Erythroblast (primary cell): ENCODE data around the gene NTM.
"Not testable (repeated sequence)": the region's sequence is repeated elsewhere in the genome, so short reads cannot be mapped to it uniquely, and the experiment has no call there.

ENCODE experiments used
- DNase-seq, 2 experiments: peaks; one replicate each; lab custom pipeline; 2025; lab: John Stamatoyannopoulos, UW
- GATA1 ChIP-seq: IDR thresholded peaks from 2 replicates; pipeline ENCODE4 v1.6.1; 2011; ENCODE audit warnings: low read depth, mild to moderate bottlenecking, control low read depth, low read length, moderate library complexity
- POLR2A ChIP-seq: IDR thresholded peaks from 2 replicates; pipeline ENCODE4 v1.6.1; 2011; ENCODE audit warnings: mild to moderate bottlenecking, low read length

The NTM gene

DNA sequence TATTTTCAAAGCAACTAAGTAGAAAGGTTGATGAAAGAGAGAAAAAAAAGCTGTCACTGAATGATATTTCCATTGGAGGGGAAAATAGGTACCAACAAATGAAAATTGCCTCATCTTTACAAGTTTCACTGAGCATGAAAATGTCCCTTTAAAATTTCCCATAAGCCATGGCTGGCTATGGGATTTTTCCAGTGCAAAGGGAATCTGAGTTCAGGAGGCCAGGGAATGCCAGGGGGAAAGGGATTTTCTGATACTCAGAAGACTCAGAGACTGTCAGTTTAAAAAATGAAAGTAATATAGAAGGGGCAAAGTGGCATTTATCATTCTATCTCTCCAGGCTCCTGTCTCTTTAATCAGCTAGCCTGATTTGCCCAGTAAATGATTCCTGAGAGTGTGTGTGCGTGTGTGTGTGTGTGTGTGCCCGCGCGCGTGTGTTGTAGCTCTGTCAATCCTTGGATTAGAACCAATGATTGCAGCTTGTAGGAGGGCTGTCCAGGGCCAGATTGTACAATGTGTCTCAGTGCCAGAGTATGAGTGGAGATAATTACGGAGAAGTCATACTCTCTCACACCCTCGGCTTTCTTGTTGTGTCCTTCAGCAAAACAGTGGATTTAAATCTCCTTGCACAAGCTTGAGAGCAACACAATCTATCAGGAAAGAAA is at the start of gene NTM:
NTM (plus strand) TSS at position 526 of the 662 bp plus-strand sequence.
- DNase-seq, result no peak
- TF ChIP-seq POLR2A (no peak), GATA1 (no peak)

DNA sequence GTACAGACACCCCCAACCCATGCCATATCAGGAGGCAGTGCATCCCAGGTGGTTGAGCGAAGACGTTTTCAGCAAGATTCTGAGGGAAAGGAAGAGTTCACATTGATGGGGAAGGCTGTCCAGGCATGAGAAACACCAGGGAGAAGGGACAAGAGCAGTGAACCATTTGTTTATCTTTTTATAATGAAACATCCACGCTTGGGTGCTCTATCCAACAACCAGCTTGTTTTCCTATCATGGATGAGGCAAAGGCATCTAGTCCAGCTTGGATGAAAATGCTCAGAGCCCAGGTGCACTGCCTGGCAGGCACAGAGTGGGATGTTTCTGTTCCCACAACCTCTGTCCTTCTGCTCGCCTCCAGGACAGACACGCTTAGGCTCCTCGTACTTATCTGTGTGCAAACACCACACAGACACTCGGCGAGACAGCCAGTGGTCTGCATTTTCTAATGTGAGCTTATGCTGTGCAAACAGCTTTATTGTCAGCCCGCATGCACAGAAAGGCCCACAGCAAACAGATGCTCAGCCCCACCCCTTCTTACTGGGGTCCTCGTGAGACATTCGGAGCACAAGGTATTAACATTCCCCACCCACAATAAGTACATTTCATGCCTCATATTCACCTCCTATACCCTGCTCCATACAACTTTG is 45.4 kb upstream of the NTM start:
- TF ChIP-seq POLR2A (no peak), GATA1 (no peak)
- DNase-seq, result no peak

DNA sequence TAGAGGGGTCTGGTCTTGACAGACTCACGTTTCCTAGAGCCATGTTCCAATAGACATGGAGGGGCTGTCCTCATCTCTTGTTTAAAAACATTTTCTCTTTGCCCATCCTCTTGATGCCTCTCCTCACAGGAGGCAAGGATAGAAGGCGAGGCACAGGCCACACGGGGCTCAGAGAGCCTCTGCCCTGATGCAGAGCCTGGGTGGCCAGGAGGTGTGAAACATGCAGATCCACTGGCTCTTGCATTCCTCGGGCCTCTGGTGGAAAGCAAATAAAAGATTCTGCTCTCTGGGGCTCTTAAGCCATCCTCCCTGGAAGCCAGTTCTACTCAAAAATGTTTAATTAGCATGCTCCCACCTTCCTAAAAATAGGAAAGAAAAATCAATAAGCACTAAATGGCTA is 43.6 kb upstream of the NTM start:
- TF ChIP-seq GATA1, result no peak
- no peak for TF ChIP-seq POLR2A
- DNase-seq, result no peak

DNA sequence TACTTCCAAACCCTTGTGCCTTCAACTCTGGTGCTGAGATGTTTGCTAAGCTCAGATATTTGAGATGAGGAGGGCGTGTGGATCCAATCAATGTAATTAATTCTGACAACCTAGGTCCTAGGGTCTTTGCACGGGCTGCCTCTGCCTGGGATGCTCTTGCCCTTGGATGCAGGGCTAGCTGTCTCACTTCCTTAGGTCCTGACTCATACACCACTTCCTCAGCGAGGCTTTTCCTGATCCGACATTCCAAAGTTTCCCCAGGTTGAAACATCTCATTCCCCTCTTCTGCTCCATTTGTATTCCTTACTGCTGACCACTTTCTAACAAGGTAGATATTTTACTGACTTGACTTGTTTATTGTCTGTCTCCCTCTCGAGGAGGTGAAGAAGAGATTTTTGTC is 43.0 kb upstream of the NTM start:
- TF ChIP-seq POLR2A, result no peak
- TF ChIP-seq GATA1, result no peak
- DNase-seq, result no peak

DNA sequence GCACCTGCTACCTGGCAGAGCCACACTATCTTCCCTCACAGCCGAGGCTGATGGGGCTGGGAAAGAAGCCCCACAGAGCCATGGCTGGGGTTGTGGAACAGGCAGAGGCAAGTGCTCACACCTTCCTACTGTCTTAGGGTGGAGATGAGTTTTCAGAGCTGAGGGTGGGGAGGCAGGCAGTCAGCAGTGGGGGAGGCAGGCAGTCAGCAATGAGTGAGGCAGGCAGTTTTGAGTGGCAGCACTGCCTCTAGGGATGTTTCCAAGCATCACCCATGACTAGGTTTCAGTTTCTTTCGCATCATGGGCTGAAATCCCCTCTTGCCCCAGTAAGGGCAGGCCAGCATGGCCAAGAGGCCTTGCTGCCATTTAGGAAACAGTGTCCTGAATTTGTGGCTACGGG is 41.6 kb upstream of the NTM start:
- DNase-seq, result no peak
- no peak for TF ChIP-seq POLR2A
- TF ChIP-seq GATA1, result no peak

DNA sequence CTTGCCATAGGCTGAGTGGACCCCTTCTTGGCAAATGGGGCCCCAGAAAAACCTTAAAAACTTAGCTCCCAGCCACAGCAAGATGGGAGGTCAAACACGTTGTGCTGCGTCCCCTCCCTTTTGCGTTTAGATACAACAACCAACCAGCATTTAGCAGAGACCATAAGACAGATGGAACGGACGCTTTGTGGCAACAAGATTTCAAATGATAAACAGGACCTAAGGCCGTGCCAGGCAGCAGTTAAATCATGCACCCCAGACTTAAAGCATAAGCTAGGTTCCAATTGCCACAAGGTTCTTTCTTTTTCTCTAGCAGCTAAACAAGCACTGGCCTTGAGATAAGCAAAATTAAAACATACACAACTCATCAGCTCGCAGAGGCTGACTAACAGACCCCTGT is 39.4 kb upstream of the NTM start:
- no peak for DNase-seq
- no peak for TF ChIP-seq GATA1
- no peak for TF ChIP-seq POLR2A

DNA sequence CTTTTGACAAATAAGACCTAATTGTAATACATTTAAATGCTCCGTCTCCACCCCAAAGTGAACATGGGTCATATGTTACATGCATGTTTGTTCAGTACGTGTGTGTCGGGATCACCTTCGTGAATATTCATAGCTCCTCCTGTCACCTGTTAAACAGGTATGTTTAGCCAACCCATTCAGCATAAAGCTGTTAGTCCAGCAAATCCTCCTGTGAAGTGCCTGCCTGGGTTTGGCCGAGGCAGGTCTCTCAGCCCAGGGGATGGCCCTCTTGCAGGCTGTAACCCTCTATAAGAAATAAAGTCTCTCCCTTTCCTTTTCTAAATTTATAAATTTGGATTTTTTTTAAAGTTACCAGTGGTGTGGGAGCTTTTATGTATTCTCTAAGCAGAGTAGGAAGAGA is 38.9 kb upstream of the NTM start:
- no peak for TF ChIP-seq POLR2A
- no peak for TF ChIP-seq GATA1
- DNase-seq, result no peak

DNA sequence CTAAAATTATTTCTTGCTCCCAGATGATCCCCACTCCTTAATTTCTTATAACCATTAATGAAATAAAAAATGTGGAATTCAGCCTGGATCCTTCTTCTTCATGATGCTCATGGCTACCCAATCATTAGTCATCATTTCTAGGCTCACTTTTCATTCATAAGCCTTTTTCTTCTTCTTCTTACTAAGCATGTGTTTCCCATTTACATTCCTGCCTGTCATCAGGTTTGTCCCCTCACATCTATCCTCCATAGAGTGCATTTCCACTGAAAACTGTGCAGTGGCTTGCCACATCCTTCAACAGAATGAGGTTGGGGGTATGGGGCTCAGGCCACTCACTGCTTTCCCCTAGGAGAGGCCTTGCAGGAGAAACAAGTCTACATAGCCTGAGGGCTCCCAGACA is 35.8 kb upstream of the NTM start:
- TF ChIP-seq POLR2A (no peak), GATA1 (no peak)

DNA sequence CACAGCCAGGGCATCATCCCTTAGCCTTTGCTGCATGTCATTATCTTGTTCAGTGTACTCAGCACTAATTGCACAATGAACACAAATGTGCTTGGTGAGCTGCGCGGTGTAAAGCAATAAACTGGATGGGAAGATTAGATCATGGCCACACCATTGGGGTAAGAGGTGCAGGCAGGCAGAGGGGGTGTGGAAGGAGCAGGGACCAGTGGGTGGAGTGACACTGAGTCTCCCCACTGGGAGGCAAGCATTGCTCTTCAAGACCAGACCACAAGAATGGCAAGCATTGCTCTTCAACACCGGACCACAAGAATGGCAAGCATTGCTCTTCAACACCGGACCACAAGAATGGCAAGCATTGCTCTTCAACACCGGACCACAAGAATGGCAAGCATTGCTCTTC is 28.5 kb upstream of the NTM start:
- DNase-seq, result not testable (repeated sequence)

More for the DNA sequence above, 35.8 kb upstream of the NTM start:
- DNase-seq, result no peak

DNA sequence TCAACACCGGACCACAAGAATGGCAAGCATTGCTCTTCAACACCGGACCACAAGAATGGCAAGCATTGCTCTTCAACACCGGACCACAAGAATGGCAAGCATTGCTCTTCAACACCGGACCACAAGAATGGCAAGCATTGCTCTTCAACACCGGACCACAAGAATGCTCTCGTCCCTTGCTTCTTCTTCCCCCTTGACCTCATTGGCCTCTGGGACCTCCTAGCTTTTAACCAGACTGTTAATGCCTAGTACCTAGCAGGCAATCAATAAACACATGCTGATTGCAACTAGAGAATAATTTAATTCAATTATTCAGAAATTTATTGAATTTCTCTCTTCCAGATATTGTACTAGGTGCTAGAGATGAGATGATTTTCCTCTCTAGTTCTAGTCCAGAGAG is 28.0 kb upstream of the NTM start:
- not testable (repeated sequence) for DNase-seq

DNA sequence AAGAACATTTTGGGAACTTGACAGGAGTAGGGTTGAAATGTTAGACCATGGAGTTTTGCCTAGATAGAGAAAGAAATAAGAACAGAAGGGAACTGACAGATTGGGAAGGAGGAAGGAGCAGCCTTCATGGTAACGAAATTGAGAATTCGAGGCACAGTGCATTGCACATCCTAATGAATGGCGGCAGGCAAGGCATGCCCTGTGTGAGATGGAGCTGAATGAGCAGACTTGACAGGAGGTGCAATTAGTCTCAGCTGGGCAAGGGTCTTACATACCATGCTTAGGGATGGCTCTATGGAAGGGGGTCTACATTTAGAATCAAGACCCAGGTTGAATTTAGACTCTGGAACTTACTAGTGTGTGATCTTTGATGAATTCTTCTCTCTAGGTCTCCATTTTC is 25.0 kb upstream of the NTM start:
- DNase-seq, result no peak
- TF ChIP-seq POLR2A (no peak), GATA1 (no peak)

DNA sequence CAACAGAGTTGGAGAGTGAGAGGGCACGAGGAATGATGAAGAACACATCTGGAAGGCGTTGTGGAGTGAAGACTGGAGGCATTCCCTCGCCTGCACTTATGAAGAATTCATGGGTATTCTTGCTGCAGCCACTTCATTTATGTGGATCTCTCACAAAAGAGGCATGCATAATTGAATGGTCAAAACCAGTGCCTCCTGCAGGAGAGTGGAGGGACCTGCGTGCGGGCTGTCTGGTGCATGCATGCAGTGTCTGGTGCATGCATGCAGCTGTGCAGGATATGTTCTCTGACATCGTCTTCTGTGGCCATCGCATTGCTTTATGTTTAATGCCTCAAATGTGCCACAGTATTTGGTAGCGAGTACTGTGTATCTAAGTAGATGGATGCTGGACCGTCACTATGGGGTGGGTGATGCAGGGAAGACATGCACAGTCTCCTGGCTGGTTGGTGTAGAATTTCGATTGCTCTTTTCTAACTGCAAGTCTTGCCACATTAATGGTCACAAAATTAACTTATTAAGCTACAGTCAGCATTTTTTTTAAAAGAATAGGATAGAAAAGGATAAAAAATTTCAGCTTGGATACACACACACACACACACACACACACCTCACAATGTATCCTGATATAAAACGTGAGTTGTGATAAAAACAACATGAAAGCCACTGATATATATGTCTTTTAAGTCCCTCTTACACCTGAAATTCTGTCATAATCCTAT is 20.9 kb upstream of the NTM start:
- TF ChIP-seq POLR2A, result no peak
- TF ChIP-seq GATA1, result no peak
- DNase-seq, result no peak

DNA sequence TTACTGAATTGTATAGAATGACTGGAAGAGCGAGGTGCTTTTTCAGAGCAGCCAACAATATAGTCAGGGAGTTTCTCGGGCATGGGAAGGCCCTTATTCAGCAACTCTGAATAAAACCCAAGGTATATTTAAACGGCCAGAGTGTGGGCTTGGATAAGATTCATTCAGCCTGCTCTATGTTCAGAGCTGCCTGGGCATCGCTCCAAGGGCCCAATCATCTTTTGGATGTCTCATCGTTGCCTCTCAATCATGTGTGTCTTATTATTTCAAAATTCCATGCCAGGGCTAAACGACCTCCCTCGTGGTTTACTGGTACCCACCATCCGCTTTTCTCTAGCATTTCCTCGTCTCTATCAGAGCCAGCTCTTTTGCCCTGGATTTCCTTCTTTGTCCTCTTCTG is 19.5 kb upstream of the NTM start:
- no peak for TF ChIP-seq GATA1
- TF ChIP-seq POLR2A, result no peak
- DNase-seq, result no peak

DNA sequence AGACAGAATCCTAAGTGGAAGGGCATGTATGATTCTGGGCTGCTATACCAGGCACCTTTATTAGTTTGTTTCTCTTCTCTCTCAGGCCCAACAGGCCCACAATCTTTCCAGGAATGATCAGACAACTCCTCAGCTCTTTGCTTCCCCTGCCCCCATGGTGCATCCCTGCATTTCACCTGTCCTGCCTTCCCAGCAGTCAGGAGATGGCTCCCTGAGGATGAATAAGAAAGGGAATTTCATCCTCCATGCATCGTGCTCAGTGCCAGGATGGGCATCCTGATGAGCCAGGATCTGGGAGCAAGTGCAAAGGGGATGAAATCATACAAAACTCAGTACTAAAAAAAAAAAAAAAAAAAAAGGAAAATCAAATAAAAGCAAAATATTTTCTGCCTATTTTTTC is 18.6 kb upstream of the NTM start:
- TF ChIP-seq POLR2A, result no peak
- no peak for TF ChIP-seq GATA1
- DNase-seq, result no peak

DNA sequence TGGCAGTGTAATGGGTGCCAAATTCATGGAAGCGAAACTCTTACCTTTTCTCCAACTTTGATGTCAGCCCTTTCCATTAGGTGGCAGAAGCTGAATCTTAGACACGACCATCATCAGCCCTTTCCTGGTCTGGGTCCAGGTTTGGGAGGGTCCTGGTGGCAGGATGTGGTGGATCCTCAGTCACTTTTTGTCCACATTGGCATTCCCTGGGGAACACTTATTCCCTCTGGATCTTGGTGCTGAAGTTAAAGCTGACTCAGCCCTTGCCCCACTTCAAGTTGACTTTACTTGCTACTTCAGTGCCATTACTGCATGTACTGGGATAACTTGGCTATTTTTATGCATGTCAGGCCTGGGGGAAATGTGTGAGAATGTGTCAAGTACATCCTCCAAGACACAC is 16.6 kb upstream of the NTM start:
- TF ChIP-seq POLR2A, result no peak
- no peak for TF ChIP-seq GATA1

More for the DNA sequence above, 16.6 kb upstream of the NTM start:
- no peak for DNase-seq
